ENCODE measurements around the gene KDM4C.
"Not testable (repeated sequence)": the region's sequence is repeated elsewhere in the genome, so short reads cannot be mapped to it uniquely, and the experiment has no call there.

GRCh38 chr9:6715153-6715754, 42.5 kb upstream of the KDM4C start:
- TF ChIP-seq POLR2AphosphoS5 (IDR thresholded peaks at IDR 0.05; ENCODE audit: borderline replicate concordance, low read depth, low read length); EZH2 (IDR thresholded peaks at IDR 0.05); FOXP2 (optimal IDR thresholded peaks at IDR 0.05; ENCODE audit: control extremely low read depth, extremely low read length, insufficient read depth): not testable (repeated sequence)

All from SK-N-MC (cell line).